Endothelial cell of umbilical vein (primary cell): ENCODE data around the gene PAGR1.

ENCODE experiments used
- CTCF ChIP-seq, 2 donors: IDR thresholded peaks; 1 replicate in 1 of 2; 2 replicates in 1 of 2; pipeline ENCODE4 v1.5.1; 2011; ENCODE audit warnings: low read length in 2 of 2, mild to moderate bottlenecking in 2 of 2, moderate library complexity in 2 of 2, control low read depth in 1 of 2, inconsistent platforms in 1 of 2, low read depth in 1 of 2; ENCODE audit not compliant: insufficient read depth in 1 of 2; ENCODE audit errors: extremely low read depth in 1 of 2
- EZH2 ChIP-seq: IDR thresholded peaks from 2 replicates; pipeline ENCODE4 v1.6.1; 2012; ENCODE audit warnings: borderline replicate concordance, low read depth, mild to moderate bottlenecking, moderate library complexity, low read length, inconsistent platforms; ENCODE audit not compliant: severe bottlenecking
- FOS ChIP-seq: IDR thresholded peaks from 2 replicates; pipeline ENCODE4 v1.6.1; 2011; ENCODE audit warnings: mild to moderate bottlenecking, low read length, moderate library complexity, borderline replicate concordance; ENCODE audit not compliant: insufficient read depth
- GATA2 ChIP-seq: IDR thresholded peaks from 2 replicates; pipeline ENCODE4 v1.7.0; 2011; ENCODE audit warnings: low read depth, mild to moderate bottlenecking, moderate library complexity, mixed read lengths, low read length; ENCODE audit not compliant: insufficient read length, insufficient read depth
- JUN ChIP-seq: IDR thresholded peaks from 2 replicates; pipeline ENCODE4 v1.6.1; 2011; ENCODE audit warnings: borderline replicate concordance, low read depth; ENCODE audit not compliant: insufficient read length, insufficient read depth
- POLR2A ChIP-seq: IDR thresholded peaks from 2 replicates; pipeline ENCODE4 v1.6.1; 2012; ENCODE audit warnings: low read depth, mild to moderate bottlenecking, control low read depth, low read length
- POLR2AphosphoS5 ChIP-seq: IDR thresholded peaks from 2 replicates; pipeline ENCODE4 v1.6.1; 2012; ENCODE audit warnings: low read depth, mild to moderate bottlenecking, control low read depth, low read length, moderate library complexity; ENCODE audit not compliant: insufficient read depth

GRCh38 chr16:29862383-29862883 lies 46.5 kb downstream of the PAGR1 start:
- TF ChIP-seq EZH2 (no peak), CTCF (IDR thresholded peaks at IDR 0.05; ENCODE audit: extremely low read depth in 1 of 2, insufficient read depth in 1 of 2, low read depth in 1 of 2, low read length in 2 of 2) (no peak), POLR2A (no peak), POLR2AphosphoS5 (no peak), FOS (no peak), JUN (no peak), GATA2 (no peak)
